MG63 (cell line): Measurements from ENCODE around the gene TRAPPC3L. TPM values are rescaled to one million over a fixed set of nuclear protein-coding genes. Genes with fewer than 3 reads are reported as not detected.

ENCODE experiments used
- DNase-seq: peaks from one replicate; pipeline ENCODE4 v3.0.0-alpha.2; 2020
- H3K27me3 ChIP-seq: fragments of 250-450 bp; sonication (Bioruptor Pico); 2 replicates; pipeline ENCODE4 v1.5.1; 2020; ENCODE audit warnings: mild to moderate bottlenecking, moderate library complexity
- H3K36me3 ChIP-seq: fragments of 250-450 bp; sonication (Bioruptor Pico); 2 replicates; pipeline ENCODE4 v1.5.1; 2020; ENCODE audit warnings: mild to moderate bottlenecking, moderate library complexity
- H3K4me3 ChIP-seq: fragments of 250-450 bp; sonication (Bioruptor Pico); 2 replicates; pipeline ENCODE4 v1.5.1; 2020; ENCODE audit warnings: mild to moderate bottlenecking, moderate library complexity
- H3K9me3 ChIP-seq: fragments of 250-450 bp; sonication (Bioruptor Pico); 2 replicates; pipeline ENCODE4 v1.5.1; 2020; ENCODE audit warnings: mild to moderate bottlenecking, moderate library complexity
- total RNA-seq: library from RNA; depleted of rRNA; stranded (reverse); fragments of >200 nt; shearing (Covaris generic); gene quantifications from 2 replicates; pipeline ENCODE4 v1.2.3, GENCODE V29; 2014; ENCODE audit warnings: low replicate concordance

Gene TRAPPC3L
- total RNA-seq, 1 experiment from 2014 or later = not detected

DNA sequence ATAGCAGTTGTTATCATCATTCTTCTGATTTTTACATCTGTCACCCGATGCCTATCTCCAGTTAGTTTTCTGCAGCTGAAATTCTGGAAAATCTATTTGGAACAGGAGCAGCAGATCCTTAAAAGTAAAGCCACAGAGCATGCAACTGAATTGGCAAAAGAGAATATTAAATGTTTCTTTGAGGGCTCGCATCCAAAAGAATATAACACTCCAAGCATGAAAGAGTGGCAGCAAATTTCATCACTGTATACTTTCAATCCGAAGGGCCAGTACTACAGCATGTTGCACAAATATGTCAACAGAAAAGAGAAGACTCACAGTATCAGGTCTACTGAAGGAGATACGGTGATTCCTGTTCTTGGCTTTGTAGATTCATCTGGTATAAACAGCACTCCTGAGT lies 82.2 kb downstream of the TRAPPC3L start:
- H3K9me3 ChIP-seq = no peaks in the 10 kb centered on the region
- no peak overlapping the region for H3K4me3 ChIP-seq
- H3K27me3 ChIP-seq = no peaks in the 10 kb centered on the region
- H3K36me3 ChIP-seq = no peaks in the 10 kb centered on the region
- DNase-seq = no peak

DNA sequence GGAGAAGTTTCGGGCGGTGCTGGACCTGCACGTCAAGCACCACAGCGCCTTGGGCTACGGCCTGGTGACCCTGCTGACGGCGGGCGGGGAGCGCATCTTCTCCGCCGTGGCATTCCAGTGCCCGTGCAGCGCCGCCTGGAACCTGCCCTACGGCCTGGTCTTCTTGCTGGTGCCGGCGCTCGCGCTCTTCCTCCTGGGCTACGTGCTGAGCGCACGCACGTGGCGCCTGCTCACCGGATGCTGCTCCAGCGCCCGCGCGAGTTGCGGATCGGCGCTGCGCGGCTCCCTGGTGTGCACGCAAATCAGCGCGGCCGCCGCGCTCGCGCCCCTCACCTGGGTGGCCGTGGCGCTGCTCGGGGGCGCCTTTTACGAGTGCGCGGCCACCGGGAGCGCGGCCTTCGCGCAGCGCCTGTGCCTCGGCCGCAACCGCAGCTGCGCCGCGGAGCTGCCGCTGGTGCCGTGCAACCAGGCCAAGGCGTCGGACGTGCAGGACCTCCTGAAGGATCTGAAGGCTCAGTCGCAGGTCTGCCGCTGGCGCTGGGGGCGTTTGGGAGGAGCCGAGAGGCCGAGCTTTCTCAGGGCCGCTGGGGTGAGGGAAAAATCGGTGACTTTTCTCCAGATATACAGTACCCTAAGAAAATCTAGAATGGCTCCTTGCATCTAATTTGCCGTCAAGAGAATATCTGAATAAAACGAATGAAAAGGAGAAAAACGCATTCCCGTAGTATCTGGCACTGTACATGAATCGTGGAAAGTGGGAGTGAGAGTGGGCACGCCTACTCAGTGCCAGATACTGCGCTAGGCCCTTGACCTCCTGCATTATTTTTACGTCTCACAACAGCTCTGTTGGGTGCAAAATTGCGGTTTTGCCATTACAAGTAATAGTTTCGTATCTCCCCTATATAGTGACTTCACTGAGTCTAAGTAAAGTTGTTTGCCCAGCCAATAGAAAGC lies 83.3 kb downstream of the TRAPPC3L start:
- peak; percentile 63 for DNase-seq
- H3K4me3 ChIP-seq = peak overlapping the region; percentile 35
- no peaks in the 10 kb centered on the region for H3K36me3 ChIP-seq
- H3K9me3 ChIP-seq = no peaks in the 10 kb centered on the region
- H3K27me3 ChIP-seq = no peaks in the 10 kb centered on the region

DNA sequence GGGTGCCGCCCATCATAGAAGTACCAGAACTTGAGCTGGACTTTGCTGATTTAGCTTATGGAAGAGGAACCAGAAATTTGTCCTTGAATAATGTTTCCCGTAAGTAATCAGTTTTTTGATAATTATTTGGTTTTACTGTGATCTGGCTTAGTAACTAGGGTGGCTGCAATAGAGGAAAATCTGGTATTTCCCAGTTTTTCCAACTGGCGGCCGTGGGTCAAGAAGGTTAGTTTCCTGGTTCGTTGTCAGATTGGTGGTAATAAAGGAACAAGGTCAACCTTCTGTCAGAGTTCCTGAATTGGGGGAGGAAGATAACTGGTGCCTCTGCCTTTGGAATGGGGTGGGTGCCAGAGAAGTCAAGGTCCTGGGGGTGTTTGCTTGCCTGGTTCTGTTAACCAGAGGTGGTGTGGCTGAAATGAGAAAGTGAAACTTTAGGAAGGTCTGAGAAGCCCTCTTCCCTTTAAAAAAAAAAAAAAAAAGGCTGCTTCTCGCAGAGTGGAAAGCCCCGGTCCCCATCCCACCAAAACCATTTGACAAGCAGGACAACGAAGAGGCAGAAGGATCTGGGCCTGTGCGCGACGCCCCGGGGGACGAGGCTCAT lies 84.1 kb downstream of the TRAPPC3L start, which contains the start of gene CALHM6:
Gene CALHM6, plus strand, starts transcription at position 45 of the 601 bp plus-strand sequence. Its CDS starts 555 bp downstream, at position 600.
- no peaks in the 10 kb centered on the region for H3K27me3 ChIP-seq
- peak within 1 kb of the TSS; percentile 35 for H3K4me3 ChIP-seq
- DNase-seq = no peak
- no peaks in the 10 kb centered on the region for H3K36me3 ChIP-seq
- no peaks in the 10 kb centered on the region for H3K9me3 ChIP-seq

DNA sequence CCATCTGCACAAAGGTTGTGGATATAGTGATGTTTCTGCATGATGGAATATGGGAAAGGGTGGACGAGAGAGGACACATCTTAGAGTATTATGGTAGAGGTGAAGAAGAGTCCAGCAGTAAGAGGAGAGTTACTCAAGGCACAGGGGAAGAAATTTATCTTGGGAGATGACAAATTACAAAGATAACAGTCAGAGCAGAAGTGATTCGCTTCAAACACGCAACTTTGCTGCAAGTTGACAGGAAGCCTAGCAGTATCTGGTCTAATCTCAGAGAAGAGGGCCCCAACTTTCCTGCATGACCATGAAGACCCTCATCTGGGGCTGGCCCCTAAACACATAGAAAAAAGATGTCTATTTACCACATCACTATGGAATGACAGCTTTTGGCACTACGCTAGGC lies 85.6 kb downstream of the TRAPPC3L start:
- Histone ChIP-seq H3K4me3 (no peak overlapping the region), H3K9me3 (no peaks in the 10 kb centered on the region), H3K27me3 (no peaks in the 10 kb centered on the region), H3K36me3 (no peaks in the 10 kb centered on the region)
- no peak for DNase-seq

DNA sequence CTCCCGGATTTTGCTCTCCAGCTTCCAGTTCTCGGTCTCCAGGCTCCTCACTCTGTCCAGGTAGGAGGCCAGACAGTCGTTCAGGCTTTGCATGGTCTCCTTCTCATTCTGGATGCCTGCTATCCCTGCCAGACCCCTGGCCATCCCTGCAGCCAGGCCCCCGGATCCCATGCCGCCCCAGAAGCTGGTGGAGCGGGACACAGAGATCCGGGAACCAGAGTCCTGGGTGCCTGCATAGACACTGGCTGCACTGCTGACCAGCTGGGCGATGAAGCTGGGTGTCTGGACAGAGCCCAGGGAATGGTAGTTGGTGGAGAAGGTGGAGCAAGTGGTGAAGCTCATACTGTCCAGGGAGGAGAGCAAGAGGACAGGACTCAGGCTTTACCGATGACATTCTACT lies 87.2 kb downstream of the TRAPPC3L start:
- no peak for DNase-seq
- Histone ChIP-seq H3K9me3 (no peaks in the 10 kb centered on the region), H3K4me3 (no peak overlapping the region), H3K36me3 (no peaks in the 10 kb centered on the region), H3K27me3 (no peaks in the 10 kb centered on the region)

DNA sequence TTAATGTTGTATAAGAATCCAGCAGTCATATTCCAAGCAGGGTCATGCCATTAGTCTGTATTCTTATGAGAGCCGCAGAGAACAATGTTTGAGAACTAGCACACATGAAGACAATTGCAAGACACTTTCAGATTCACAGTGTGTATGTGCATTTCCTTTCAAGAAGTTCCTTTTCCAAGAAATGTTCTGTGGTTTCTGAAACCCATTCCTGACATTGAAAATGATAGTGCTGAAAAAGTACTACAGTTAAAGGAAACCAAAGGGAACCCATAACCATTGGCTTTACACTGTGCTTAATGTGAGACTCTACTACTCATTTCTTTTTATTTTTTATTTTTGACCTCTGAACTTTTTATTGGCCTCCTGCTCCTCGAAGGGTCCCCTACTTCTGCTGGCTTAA lies 88.6 kb downstream of the TRAPPC3L start:
- no peak for DNase-seq
- H3K27me3 ChIP-seq = no peaks in the 10 kb centered on the region
- no peaks in the 10 kb centered on the region for H3K9me3 ChIP-seq
- no peaks in the 10 kb centered on the region for H3K36me3 ChIP-seq
- H3K4me3 ChIP-seq = no peak overlapping the region

DNA sequence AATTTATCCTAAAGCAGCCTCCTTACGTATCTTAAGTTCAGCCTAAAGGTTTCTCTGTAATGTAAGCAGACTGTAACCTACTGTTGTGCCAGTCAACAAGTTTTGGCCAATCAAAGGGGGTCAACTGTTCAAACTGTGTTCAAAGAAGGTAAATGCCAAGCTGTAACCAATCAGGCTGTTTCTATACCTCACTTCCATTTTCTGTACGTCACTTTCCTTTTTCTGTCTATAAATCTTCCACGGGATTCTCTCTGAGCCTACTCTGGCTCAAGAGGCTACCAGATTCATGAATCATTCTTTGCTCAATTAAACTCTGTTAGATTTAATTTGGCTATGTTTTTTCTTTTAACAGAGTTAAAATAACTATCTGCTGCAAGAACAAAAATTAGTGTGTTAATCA lies 89.4 kb downstream of the TRAPPC3L start:
- no peak for DNase-seq
- H3K36me3 ChIP-seq = no peaks in the 10 kb centered on the region
- no peaks in the 10 kb centered on the region for H3K9me3 ChIP-seq
- no peak overlapping the region for H3K4me3 ChIP-seq
- H3K27me3 ChIP-seq = no peaks in the 10 kb centered on the region

DNA sequence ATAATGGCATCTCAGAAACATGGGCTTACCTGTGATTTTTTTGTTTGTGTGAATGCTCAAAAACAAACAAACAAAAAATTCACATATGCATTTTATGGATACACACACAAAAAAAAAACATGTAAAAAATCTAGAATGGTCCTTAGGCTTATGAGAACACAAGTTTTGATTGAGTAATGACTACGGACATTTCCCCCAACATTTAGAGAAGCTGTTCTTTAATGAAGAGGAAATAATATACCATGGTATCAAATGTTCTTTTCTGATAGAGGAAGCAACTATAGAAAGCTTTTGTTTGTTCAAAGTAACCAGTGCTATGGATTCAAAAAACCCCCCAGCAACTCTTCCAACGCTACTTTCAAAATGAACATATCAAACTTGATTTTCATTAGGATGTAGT lies 93.0 kb downstream of the TRAPPC3L start:
- DNase-seq = no peak
- no peaks in the 10 kb centered on the region for H3K9me3 ChIP-seq
- no peaks in the 10 kb centered on the region for H3K36me3 ChIP-seq
- no peaks in the 10 kb centered on the region for H3K27me3 ChIP-seq
- no peak overlapping the region for H3K4me3 ChIP-seq

DNA sequence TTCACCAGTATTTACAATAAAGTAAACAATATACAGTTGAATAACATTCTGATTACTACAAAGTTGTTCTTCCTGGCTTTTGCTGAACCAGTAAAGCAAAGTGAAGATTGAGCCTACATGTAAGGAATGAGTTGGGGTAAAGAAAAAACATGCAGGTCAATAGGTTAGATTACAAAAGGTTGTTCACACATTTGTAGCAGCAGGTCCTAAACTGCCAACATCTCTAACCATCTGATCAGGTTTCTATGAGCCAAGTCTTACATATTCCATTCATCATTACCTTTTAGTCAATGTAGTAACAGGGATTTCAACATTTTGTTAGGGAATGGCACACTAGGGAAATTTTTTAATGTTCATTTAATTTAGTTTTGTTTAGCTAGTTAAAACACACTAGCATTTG lies 93.6 kb downstream of the TRAPPC3L start:
- DNase-seq = no peak
- Histone ChIP-seq H3K27me3 (no peaks in the 10 kb centered on the region), H3K4me3 (no peak overlapping the region)

DNA sequence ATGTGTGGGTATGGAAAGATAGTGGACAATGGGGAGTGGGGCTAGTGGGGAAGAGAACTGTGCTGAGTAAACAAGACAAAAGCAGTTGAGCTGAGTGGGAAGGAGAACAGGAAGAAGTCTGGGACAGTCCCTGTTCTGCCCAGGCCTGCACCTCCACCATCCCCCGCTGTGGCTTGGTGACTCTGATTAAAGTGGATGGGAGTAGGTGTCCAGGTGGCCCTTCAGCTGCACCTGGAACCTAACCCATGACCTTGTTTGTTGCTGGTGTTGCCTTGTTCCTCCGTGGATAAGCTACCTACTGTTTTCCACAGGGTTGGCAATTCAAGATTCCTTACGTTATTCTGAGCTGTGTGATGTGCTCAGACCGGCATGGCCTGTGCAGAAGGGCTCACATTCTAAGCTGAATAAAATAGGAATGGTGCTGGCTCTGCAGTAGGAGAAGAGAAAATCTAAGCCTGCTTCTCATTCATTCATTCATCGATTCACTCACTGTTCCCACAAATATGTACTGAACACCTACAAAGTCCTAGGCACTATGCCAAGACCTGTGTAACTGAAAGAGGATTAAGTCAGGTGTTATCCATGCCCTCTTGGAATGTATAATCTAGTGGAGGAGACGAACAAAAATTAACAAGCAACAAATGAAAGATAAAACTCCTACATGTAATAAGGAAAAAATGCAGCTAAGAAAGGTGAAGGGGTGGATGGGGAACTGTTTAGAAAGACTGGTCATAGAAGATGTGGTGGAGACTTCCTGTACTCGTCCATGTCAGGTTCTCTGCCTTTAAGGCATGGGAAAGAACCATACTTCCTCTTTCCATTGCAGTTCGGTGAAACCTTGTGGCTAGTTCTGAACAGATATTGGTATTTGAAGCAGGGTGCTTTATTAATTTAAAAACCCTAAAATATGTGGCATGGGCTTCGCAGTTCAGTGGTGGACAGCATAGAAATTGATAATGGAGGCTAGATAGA lies 94.4 kb downstream of the TRAPPC3L start:
- no peak for DNase-seq

More for the DNA sequence above, 93.6 kb downstream of the TRAPPC3L start:
- no peaks in the 10 kb centered on the region for H3K9me3 ChIP-seq
- H3K36me3 ChIP-seq = no peaks in the 10 kb centered on the region

DNA sequence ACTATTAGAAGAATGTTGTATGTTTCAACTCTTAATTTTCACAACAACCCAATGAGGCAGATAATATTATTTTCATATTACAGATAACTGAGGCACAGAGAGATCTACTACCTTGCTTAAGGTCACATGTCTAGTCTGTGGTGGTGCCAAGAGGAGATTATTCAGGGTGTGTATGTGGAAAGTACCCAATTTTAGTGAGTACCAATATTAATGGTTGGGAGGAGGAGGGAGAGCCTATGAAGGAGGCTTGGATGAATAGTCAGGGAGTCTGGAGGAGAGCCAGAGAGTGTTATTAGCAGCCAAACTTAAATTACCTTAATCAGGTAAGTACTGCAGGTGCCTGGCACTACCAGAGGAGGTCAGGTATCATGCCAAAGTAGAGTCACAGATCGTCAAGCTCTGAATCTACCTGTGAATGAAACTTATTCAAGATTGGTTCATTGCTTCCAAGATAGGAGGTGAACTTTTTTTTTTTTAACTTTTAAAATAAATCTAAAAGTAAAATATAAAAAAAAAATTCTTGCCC lies 95.2 kb downstream of the TRAPPC3L start:
- no peak for DNase-seq
- Histone ChIP-seq H3K27me3 (no peaks in the 10 kb centered on the region), H3K9me3 (no peaks in the 10 kb centered on the region), H3K4me3 (no peak overlapping the region), H3K36me3 (no peaks in the 10 kb centered on the region)

More for the DNA sequence above, 94.4 kb downstream of the TRAPPC3L start:
- Histone ChIP-seq H3K9me3 (no peaks in the 10 kb centered on the region), H3K27me3 (no peaks in the 10 kb centered on the region), H3K36me3 (no peaks in the 10 kb centered on the region), H3K4me3 (no peak overlapping the region)

DNA sequence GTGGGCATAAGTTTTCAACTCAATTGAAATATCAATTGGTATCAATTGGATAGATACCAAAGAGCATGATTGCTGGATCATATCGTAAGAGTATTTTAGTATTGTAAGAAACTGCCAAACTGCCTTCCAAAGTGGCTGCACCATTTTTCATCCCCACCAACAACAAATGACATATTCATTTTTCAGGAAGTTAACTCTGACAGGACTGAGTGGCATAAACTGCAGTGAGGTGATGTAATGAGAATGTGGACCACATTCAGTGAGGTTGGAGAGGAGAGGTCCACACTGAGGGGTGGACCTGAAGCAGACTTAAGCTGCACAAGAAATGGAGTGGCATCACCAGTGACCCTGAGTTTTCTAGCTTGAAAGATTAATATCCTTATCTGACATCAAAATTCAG lies 95.9 kb downstream of the TRAPPC3L start:
- no peak overlapping the region for H3K4me3 ChIP-seq
- H3K9me3 ChIP-seq = no peaks in the 10 kb centered on the region
- no peak for DNase-seq
- H3K27me3 ChIP-seq = no peaks in the 10 kb centered on the region
- no peaks in the 10 kb centered on the region for H3K36me3 ChIP-seq

DNA sequence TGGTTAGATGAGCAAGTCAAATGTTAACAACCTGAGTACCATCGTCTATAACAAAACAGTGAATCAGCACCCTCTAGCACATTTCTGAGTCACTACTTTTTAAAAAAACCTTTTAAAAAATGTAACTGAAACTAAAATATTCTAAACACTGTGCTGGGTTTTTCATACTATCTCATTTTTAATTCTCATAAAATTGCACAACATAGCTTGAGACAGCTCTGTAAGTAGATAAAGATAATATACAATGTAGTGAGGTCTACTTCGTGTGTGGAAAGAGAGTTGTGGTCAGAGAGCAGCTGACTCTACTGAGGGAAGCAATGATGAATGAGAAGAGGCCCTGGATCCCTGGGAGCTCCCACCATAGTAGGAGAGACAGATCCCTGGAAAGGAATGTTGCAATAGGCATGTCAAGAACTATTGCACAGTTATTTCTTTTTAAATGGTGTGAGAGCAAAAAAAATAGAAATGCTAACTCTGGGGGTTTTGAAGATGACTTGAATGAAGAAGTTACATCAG lies 97.9 kb downstream of the TRAPPC3L start:
- H3K36me3 ChIP-seq = no peaks in the 10 kb centered on the region
- H3K9me3 ChIP-seq = no peaks in the 10 kb centered on the region
- peak; percentile 31 for DNase-seq
- H3K27me3 ChIP-seq = no peaks in the 10 kb centered on the region
- H3K4me3 ChIP-seq = no peak overlapping the region

DNA sequence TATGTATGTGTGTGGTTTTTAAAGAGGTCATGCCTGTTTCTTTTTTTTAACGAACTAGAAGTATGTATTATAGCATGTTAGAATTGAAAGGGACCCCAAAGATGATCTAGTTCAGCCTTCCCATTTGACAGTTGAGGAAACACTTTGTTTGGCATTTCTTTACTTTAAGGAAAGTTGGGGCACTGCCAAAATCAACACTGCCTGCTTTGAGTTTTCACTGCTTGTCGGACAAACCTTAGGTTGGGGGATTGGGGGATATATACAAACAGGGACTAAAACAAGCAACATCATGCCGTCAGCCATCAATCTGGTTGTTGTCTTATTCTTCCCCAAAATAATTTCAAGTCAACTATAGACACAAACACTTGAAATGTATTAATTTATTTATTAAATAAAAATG lies 98.4 kb downstream of the TRAPPC3L start:
- H3K4me3 ChIP-seq = no peak overlapping the region
- H3K9me3 ChIP-seq = no peaks in the 10 kb centered on the region
- no peaks in the 10 kb centered on the region for H3K27me3 ChIP-seq
- no peak for DNase-seq
- H3K36me3 ChIP-seq = no peaks in the 10 kb centered on the region

DNA sequence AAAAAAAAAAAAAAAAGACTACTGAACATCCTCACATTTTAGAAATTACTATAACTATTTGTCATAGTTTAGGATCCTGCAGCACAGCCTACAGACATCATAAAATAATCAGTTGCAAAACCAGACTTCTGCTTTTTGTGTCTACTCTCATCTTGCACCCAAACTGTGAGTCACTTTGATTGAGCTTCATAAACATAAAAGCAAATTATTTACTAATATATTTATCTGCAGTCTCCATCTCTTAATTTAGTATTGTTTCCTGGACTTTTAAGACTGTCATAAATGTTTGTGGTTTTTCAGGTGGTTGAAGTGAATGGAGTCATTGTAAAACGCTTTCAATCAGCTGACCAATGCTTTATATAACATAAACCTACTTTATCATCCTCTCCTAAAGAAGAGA lies 99.1 kb downstream of the TRAPPC3L start:
- Histone ChIP-seq H3K27me3 (no peaks in the 10 kb centered on the region), H3K36me3 (no peaks in the 10 kb centered on the region), H3K4me3 (no peak overlapping the region), H3K9me3 (no peaks in the 10 kb centered on the region)
- no peak for DNase-seq

DNA sequence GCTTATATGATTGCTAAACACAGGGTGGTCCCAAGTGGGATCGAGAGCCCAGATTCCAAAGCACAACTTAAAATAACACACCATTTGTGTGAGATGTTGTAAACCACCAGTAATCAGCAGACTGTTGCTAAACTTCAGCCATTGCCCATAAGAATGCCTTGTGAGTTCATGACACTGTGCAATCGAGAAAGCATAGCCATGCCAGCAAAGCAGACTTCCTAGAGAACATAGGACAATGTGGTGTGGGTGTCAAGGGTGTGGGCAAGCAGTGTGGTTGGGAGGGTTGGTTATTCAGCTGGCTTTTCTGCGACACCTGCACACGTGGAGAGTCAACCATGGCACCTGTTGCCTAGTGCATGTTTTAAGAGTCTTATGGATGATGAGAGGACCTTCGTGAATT lies 100.4 kb downstream of the TRAPPC3L start:
- no peak for DNase-seq
- Histone ChIP-seq H3K36me3 (no peaks in the 10 kb centered on the region), H3K27me3 (no peaks in the 10 kb centered on the region), H3K4me3 (no peak overlapping the region), H3K9me3 (no peaks in the 10 kb centered on the region)
